Glutamatergic neuron (in vitro differentiated cells): ENCODE data around the gene TYK2. TPM values are rescaled to one million over a fixed set of nuclear protein-coding genes. Genes with fewer than 3 reads are reported as not detected.

Experiments used
- DNase-seq: peaks from one replicate; pipeline ENCODE4 v3.0.0; 2022
- H3K27ac Mint-ChIP-seq: one replicate; pipeline ENCODE4 v1.8.0; 2020; ENCODE audit warnings: mild to moderate bottlenecking, mixed read lengths, inconsistent platforms; ENCODE audit not compliant: unreplicated experiment
- H3K27me3 Mint-ChIP-seq: one replicate; pipeline ENCODE4 v1.8.0; 2020; ENCODE audit warnings: mild to moderate bottlenecking, moderate library complexity, mixed read lengths, inconsistent platforms; ENCODE audit not compliant: unreplicated experiment
- H3K36me3 Mint-ChIP-seq: one replicate; pipeline ENCODE4 v1.8.0; 2020; ENCODE audit warnings: mild to moderate bottlenecking, mixed read lengths, inconsistent platforms; ENCODE audit not compliant: unreplicated experiment
- H3K4me1 Mint-ChIP-seq: one replicate; pipeline ENCODE4 v1.8.0; 2020; ENCODE audit warnings: mild to moderate bottlenecking, low read depth, mixed read lengths, inconsistent platforms; ENCODE audit not compliant: unreplicated experiment
- H3K4me3 Mint-ChIP-seq: one replicate; pipeline ENCODE4 v1.8.0; 2020; ENCODE audit warnings: mild to moderate bottlenecking, mixed read lengths, inconsistent platforms; ENCODE audit not compliant: unreplicated experiment
- H3K9me3 Mint-ChIP-seq: one replicate; pipeline ENCODE4 v1.8.0; 2020; ENCODE audit warnings: mild to moderate bottlenecking, moderate library complexity, mixed read lengths, inconsistent platforms; ENCODE audit not compliant: unreplicated experiment
- CTCF ChIP-seq: fragments of 200-600 bp; sonication (generic); IDR thresholded peaks from one replicate; pipeline ENCODE4 v1.5.0; 2021; ENCODE audit not compliant: partially characterized antibody, unreplicated experiment
- total RNA-seq: library from RNA; stranded (reverse); fragmentation: NEBNext Ultra II Directional; extraction: Animal tissue kit (Norgen Biotek cat#: 25700); gene quantifications from one replicate; pipeline ENCODE4 v1.2.1, GENCODE V29; 2021; ENCODE audit not compliant: unreplicated experiment

The TYK2 gene
- total RNA-seq, 1 donor from 2014 or later: 90.4 TPM

DNA sequence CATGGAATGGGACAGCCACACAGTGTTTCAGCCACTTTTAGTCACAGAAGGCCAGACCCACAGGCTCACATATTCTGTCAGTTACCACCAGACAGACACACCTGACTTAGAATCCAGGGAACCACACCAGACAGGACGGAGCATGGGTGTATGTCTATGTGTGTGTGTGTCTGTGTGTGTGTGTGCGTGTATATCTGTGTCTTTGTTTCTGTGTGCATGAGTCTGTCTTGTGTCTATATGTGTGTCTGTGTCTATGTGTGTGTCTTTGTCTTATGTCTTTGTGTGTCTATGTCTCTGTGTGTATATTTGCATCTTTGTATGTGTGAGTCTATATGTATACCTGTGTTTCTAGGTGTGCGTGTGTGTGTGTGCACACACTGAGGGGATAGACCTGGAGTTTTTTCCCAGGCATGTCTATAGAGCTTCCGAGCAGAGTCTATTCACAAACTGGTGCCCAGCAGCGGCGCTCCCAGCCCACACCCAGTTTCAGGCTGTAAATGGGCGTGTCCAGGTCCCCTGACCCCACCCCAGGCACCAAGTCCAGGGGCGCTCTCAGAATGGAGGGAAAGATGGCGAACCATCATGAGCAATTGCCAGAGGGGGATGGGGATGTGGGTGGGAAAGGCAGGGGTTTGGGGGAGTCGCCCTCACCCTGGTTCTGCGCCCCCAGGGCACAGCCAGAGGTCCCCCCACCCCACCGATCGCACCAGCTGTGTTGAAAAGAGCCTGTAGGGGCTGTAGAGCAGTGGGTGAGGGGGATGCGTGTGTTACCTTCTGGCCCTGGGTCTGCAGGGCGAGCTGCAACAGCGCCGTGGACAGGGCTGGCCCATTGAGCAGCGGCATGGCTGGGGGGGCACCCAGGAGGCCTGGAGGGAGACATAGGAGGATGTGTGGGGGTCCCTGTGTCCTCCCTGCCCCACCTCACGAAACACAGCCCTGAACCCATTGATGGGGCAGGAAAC lies 58.2 kb downstream of the TYK2 start:
- Mint-ChIP-seq H3K27ac (peak overlapping the region; percentile 3), H3K9me3 (peaks cover 1% of the 10 kb centered on the region), H3K27me3 (peaks cover 9% of the 10 kb centered on the region), H3K4me3 (no peak overlapping the region), H3K4me1 (no peaks in the 10 kb centered on the region), H3K36me3 (no peaks in the 10 kb centered on the region)
- TF ChIP-seq CTCF: no peak
- no peak for DNase-seq

DNA sequence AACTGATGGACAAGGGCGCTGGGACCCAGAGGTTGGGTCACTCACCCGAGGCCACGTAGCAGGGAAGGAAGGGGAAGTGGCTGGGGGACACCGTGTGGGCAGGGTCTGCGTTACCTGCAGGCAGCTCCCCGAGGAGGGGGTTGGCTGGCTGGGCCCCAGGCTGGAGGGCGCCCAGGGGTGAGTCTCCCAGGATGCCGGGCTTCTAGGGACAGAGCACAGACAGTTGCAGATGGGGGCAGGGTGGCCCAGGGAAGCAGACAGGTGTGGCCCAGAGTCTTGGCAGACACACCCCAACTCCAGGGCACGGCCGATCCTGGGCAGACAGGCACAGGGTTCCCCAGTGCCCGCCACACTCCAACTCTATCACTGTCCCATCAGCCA lies 59.0 kb downstream of the TYK2 start:
- Mint-ChIP-seq H3K27ac (no peak overlapping the region), H3K36me3 (no peaks in the 10 kb centered on the region), H3K4me1 (no peaks in the 10 kb centered on the region), H3K27me3 (peaks cover 9% of the 10 kb centered on the region), H3K9me3 (peaks cover 1% of the 10 kb centered on the region), H3K4me3 (no peak overlapping the region)
- TF ChIP-seq CTCF: no peak
- no peak for DNase-seq

DNA sequence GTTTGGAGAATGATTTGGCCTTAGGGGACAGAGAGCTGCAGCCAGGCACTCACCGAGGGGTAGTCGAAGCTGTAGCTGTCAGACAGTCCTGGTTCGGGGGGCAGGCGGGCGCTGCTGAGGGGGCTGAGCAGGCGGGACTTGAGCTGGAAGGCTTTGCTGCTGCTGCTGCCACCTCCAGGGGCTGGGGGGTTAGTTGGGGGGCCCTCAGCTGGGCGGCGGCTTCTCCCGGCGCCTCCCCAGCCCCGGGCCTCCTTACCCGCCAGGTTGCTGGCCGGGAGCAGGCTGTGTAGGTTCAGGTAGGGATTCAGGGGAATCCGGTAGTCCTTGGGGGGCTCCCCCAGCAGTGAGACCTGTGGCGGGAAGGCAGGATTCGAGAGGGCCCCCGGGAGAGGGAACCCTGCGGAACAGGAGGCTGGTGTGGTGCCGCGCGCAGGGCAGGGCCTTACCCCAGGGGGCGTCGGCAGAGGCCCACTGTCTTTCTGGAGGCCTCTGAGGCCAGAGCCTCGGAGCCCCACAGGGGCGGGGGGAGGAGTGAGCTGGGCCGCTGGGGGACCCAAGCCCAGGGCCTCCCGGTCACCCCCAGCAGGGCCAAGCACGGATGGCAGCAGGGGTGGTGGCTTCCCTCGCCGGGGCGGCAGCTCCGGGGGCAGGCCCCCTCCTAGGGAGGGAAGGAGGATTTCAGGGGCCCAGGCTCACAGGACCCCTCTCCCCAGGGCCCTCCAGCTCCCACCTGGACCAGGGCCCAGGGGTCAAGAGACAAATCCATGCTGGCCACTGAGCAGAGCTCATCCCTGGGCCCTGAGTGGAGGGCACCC lies 59.6 kb downstream of the TYK2 start:
- Mint-ChIP-seq H3K4me3 (no peak overlapping the region), H3K4me1 (peaks cover 5% of the 10 kb centered on the region), H3K27ac (no peak overlapping the region), H3K36me3 (no peaks in the 10 kb centered on the region), H3K27me3 (peaks cover 11% of the 10 kb centered on the region), H3K9me3 (peaks cover 4% of the 10 kb centered on the region)
- TF ChIP-seq CTCF: no peak
- no peak for DNase-seq

DNA sequence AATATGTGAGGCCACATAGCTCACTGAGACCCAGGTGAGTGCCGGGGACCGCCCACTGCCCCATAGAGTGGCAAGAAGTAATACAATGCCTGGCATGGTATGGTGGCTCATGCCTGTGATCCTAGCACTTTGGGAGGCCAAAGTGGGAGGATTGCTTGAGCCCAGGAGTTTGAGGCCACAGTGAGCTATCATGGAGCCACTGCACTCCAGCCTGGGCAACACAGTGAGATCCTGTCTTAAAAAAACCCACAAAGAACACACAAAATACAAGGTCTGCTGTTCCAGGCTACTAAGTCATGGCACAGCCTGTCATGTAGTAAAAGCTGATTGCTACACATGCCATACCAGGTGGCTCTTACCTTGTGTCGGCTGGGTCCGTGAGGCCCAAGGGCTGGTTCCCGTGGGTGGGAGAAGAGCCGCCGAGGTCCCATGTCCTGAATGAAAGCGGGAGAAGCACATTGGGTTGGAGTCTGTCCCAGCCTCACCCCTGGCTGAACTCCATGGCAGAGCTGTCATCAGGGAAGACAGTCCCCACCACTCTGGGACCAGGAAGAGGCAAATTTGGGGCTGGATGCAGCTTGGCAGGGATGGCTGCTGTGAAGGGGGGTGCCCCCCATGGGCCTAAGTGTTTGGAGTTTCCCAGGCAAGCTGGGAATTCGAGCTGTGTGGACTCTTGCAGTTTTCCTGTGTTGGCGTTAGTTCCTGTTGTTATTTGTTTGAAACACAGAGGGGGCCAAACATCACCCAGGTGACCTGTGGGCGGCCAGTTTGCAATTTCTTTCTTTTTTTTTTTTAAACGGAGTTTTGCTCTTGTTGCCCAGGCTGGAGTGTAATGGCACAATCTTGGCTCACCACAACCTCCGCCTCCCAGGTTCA lies 61.3 kb downstream of the TYK2 start:
- Mint-ChIP-seq H3K4me3 (no peak overlapping the region), H3K36me3 (no peaks in the 10 kb centered on the region), H3K9me3 (peaks cover 7% of the 10 kb centered on the region), H3K27ac (no peak overlapping the region), H3K27me3 (peaks cover 9% of the 10 kb centered on the region), H3K4me1 (peaks cover 5% of the 10 kb centered on the region)
- no peak for TF ChIP-seq CTCF
- no peak for DNase-seq
